Stimulated activated CD4-positive, alpha-beta T cell treated with anti-CD3 and anti-CD28 coated beads, Interleukin-4, amount 100 ng/mL, for 4 hours (primary cell): ENCODE results near the gene C7orf25.
A peak's percentile ranks its signal among the peaks of the same experiment; 100 is the strongest.

Experiments used
- DNase-seq, 2 experiments: peaks; one replicate each; pipeline ENCODE4 v3.0.0-alpha.2; 2020

C7orf25 gene

DNA sequence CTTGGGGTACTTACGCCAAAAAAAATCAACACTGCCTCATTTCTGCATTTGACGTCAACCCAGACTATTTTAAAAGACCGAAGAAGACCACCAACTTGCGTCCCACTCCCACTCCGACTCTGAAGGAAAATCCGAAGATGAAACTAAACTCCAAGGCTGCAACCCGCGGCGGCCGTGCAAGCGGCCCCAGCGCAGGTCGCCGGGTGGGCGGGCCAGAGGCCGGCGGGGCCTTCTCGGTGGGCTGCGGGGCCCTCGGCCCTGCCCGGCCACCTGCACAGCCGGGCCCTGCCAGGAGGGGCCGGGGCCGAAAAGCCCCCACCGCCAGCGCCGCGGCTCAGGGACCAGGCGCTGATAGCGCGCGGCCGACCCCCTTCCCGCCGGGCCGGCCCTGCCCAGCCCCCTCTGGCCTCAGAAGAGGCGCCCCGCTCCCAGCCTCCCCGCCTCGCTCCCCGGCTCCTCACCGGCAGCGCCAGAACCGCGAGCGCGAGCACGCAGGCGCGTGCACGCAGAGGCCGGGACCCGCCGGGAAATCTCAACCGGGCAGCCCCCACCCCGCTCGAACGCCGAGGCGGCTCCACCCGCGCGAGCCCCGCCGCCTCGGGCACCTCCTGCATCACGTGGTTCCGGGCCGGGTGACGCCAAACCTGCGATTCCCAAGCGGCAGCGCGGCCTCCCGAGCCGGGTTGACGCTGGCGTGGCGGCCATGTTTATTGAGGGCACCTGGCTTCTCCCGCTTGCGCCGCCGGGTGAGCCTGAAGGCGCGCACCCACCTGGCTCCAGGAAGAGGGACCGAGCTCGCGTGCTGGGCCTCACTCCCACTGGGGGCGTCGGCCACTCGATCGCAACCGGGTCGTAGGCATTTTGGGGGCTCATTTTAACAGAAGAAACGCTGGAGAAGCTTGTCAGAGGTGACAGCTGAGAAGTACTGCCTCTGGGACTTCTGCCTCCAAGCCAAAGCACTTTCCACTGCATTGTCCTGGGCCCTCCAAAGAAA is at the start of gene C7orf25:
TSS of gene C7orf25 (minus strand) at position 617 of the 994 bp plus-strand sequence. CDS start 1,170 bp downstream, outside the sequence.
- peak; percentile 94 to 95 for DNase-seq

DNA sequence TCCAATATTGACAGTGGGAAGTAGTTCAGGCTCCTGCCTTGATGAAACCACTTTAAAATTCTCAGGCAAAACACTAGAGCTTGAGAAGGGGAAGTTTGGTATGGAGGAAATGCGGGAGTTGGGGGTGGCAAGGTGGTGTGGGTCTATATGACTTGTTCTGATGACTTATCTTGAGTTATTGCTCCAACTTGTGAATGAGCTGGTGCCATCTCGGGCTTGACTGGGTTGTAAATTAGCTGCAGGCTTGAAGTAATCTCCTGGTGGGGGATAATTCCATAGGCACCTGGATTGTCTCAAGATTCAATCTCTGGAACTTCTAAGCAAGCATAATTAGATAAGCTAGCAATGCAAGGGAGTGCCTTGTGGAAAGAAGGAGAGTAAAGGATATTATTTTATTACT is 49.3 kb upstream of the C7orf25 start:
- DNase-seq = no peak

DNA sequence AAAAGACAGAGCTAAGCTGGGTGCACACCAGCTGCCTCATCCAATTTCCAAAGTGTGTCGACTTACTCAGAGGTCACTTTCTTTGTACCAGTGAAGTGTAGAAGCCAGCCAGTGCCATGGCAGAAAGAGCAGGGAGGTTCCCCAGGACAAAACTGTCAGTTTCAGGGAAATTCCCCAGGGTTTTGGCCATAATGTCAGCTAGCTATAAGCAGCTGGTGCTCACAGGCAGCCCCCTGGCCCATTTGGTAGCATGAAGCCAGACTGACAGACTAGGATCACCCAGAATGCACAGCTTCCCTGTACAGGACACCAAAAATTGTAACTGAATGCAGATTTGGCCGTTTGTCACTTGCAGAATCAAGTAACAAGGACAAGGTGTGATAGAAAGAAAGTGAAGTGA is 48.9 kb upstream of the C7orf25 start:
- no peak for DNase-seq

DNA sequence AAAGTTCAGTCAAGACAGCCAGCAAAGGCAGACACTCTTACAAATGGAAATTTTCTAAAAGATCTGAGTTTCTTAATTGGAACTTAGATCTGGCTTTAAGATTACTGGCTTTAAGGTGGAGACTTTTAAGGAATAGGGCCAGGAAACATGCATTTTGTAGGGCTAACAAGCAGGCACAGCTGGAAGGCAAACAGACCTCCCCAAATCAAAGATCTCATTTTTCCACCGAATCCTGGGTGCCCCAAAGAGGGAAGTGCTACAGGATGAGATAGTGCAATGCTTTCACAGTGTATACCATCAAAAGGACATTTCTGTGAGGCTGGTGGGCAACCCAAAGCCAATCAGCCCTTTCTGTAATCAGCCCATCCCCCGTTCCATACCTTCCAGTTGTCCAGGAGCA is 47.7 kb upstream of the C7orf25 start:
- no peak for DNase-seq

DNA sequence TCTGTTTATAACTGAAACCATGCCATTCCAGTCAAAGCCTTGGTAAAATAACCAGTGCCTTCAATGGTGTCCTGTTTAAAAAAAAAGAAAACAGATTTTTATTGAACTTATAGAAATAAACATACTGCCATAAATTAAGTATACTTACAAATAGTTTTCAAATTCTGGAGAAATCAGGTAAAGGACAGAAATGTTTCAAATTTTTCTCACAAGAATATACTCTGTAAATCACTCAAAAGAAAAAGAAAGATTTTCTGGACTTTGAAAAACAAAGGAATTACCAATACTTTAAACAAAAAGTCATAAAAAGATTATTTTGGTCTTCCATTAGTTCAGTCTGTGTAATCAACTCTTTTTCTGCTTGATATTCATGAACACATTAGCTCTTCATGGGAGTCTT is 44.2 kb upstream of the C7orf25 start:
- no peak for DNase-seq

DNA sequence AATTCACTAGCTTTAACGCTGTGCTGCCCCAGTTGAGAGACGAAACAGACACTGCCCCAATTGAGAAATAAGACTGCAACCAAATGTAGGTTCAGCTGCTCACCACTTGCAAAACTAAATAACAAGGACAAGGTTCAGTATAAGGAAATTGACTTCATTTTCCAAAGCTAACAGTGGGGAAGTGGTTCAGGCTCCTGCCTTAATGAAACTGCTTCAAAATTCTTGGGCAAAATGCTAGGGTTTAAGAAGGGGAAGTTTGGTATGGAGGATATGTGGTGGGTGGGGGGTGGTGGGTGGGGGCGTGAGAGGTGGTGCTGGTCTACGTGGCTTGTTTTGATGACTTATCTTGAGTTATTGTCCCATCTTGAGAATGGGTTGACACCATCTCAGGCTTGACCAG is 42.1 kb upstream of the C7orf25 start:
- no peak for DNase-seq

DNA sequence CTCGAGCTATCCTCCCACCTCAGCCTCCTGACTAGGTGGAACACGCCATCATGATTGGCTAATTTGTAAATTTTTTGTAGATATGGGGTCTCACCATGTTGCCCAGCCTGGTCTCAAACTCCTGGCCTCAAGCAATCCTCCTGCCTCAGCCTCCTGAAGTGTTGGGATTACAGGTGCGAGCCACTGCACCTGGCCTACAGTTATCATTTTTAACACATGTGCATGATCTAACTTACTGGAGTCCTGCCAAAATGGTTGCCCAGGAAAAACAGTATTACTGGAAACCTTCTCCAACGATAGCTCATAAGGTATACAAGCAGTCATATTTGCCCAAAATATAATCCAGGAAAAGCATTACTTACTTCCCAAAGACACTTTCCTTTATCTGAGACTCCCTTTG is 40.5 kb upstream of the C7orf25 start:
- no peak for DNase-seq

DNA sequence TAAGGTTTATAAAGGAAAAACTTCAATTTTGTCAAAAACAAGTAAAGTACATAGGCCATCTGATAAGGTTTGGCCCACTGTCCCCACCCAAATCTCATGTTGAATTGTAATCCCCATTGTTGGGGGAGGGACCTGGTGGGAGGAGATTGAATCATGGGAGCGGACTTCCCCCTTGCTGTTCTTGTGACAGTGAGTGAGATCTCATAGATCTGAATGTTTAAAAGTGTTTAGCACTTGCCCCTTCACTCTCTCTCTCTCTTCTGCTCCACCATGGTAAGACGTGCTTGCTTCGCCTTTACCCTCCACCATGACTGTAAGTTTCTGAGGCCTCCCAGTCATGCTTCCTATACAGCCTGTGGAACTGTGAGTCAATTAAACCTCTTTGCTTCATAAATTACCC is 38.5 kb upstream of the C7orf25 start:
- no peak for DNase-seq

DNA sequence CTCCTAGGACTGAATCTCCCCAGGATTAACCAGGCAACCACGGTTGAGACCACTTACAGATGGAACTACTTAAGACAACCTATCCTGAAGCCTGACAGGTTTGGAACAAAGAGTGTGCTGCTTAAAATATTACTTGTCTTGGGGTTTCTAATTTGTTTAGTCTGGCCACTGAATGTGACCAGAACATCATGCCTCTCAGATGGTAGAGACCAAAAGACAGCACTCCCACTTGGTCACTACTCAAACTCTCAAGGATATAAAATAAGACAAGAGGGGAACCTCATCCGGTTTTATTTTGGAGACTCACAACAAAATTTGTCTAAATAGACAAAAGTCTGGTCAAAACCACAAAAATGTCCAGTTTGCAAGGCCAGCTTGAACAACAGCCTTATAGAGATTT is 35.7 kb upstream of the C7orf25 start:
- DNase-seq = no peak

DNA sequence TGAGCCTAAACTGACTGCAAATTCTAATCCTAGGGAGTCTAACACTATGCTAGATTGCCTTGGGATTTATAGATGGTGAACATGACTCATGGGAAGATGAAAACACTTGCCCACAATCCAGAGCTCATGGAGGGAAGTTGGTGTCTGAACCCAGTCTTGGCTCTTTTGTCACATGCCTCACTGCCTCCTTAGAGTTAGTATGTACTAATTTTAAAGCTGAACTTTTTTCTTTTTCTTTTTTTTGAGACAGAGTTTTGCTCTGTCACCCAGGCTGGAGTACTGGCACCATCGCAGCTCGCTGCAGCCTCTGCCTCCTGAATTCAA is 34.7 kb upstream of the C7orf25 start:
- DNase-seq = no peak

DNA sequence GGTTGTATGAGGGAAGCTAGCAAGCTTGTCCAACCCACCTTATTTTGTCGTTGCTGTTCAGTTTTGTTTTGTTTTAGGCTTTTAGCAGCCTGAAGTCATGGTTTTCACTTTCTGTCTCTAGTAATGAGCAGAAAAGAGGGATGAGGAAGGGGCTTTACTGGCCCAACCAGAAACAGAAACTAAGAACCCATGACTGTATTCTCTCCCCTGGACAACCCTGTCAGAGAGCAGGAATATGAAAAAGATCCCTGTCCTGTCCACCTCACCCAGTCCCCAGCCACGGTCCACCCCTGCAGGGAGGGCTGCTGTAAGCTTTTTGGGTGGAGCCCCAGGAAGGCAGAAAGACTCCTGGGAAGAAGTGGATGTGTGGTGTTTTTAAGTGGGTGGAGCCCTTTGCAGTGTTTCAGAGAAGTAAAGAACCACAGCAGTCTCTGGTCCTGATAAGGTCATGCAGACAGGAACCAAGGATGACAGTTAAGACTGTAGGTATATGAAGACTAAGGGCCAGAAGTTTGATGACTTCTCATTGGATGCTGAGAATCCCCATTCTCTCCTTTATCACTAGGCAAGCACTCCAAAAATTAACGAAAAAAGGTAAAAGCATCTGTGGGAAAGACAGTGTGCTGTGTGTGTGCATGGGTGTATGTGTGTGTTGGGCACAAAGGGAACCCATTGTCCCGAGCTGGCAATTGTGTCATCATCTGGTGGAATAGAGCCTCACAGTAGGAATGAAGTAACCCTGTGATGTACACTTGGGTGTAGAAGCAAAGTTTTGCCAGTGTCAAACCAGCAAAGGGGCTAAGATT is 34.2 kb upstream of the C7orf25 start:
- no peak for DNase-seq

DNA sequence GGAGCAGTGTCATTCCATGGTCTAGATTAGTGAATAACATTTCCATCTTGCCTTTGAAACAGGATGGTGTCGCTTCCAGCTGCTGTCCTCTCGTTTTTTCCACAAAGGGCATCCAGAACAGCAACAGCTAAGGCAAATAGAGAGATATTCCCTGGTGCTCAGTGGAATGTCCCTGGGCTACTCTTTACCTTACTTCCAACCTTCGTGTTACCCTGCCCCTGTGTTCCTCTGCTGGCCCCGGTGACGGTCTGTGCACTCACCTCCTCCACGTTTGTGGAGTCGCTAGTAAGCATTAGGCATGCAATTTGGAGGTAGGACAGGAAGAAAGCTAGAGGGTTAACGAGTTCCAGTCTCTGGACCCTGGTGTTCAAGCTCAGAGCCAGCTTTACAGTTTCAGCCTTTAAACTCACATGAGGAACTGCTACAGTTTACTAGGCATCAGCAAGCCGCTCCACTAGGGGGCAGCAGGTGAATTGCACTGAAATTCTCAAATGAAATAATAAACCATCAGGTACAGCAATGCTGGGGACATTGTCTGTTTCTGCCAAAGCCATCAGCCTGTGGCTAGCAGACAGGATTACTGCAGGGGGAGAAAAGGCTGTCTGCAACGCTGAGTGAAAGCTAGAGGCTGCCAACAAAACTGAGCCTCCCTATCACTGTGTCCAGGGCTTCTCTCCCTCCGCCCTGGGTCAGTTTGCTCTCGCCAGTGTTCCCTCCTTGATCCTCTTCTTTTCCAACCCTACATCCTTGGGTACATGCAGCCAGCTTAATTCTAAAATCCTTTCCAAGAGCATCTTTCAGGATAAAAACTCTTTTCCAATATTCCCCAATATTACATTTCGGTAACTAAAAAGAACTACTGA is 29.3 kb upstream of the C7orf25 start:
- DNase-seq = peak; percentile 60 to 72

DNA sequence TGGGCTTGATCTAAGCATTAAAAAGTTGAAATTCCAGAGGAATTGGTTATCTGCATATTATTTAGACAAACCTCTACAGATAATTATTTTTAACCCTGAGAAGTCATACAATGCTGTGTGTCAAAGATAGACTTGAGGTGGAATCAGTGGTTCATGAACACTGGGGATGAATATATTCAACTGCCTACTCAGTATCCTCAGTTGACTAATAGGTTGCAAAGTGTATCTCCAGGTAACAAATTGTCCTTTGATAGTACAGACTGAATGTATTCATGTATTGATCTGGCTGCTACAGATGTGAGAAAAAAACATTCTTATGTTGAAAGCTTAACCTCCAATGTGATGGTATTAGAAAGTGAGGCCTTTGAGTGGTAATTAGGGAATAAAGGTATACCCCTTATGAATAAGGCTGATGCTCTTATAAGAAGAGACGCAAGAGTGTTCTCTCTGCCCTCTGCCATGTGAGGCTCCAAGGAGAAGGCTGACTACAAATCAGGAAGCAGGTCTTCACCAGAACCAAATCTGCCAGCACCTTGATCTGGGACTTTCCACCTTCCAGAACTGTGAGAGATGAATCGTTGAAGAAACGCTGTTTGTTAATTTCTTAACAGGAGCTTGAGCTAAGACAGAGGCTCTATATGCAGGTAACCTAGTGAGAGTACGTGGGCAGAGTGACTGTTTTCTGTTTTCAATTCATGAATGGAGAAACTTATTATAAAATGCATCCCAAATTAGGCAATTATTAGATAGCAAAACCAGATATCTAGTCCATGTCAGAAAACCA is 27.8 kb upstream of the C7orf25 start:
- DNase-seq = no peak

DNA sequence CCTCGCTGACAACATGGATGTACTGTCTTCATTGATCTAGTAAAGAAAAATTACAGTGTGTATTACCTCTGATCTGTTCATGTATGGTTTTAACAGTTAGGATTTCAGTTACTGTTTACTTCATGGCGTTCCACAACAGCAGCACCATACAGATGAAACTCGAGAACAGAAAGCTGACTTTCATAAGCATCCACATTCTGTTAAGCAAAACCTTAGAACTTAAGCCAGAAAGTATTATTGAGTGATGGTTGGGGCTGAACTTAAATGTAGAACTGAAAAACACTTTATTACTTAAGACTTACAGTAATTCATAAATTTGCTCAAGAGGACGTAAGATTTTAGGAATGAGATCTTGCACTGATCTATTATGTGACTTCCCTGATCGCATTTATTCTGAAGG is 24.0 kb upstream of the C7orf25 start:
- no peak for DNase-seq

DNA sequence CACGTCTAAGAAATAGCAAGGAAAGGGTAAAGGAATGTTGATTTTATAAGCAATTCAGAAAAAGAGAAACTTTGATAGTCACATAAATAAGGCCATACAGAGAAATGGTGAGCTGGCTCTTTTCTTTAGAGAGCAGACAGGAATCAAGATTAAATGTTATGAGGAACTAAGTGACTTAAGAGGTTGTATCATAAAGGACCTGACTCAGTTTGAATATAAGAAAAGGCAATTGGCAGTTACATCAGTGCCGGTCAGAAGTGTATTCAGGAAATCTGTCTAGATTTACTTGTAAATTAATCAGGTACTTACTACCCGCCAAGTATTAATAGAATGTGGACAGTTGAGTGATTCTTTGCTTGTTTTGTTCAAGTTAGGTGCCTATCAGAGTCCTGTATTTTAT is 22.4 kb upstream of the C7orf25 start:
- no peak for DNase-seq

DNA sequence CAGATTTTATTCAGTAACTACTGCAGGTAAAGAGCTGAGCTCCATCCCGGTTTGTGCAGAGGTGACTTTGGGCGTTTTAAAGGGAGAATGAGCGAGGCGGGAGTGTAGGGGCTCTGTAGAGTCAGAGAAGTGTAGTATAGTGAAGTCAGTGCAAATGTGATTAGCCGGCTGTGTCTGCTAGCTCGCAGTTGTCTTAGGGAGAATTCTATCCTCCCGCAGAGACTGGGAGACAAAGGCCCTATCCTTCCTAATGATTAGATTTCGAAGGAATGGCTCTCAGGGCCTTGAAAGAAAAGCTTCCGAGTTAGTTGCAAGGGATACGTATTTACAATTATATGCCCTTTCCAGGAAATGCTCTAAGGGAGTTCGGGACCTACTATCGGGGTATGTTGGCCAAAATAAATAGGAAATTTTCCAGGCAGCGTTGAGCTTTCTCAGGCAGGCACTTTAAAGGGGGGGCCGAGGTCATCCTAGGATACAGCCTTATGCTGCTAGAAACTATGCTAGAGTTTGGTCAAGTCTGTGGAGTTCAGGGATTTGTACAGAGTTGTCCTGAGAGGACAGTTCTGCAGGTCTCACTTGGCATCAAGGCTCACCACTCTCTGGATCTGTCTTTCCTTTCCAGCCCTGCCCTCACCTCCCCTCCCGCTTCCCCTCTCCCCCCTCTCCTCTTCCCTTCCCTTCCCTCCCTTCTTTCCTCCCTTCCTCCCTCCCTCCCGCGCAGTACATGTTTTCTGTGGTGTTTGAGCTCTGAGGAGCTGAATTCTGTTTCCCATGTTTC is 21.1 kb upstream of the C7orf25 start:
- no peak for DNase-seq

DNA sequence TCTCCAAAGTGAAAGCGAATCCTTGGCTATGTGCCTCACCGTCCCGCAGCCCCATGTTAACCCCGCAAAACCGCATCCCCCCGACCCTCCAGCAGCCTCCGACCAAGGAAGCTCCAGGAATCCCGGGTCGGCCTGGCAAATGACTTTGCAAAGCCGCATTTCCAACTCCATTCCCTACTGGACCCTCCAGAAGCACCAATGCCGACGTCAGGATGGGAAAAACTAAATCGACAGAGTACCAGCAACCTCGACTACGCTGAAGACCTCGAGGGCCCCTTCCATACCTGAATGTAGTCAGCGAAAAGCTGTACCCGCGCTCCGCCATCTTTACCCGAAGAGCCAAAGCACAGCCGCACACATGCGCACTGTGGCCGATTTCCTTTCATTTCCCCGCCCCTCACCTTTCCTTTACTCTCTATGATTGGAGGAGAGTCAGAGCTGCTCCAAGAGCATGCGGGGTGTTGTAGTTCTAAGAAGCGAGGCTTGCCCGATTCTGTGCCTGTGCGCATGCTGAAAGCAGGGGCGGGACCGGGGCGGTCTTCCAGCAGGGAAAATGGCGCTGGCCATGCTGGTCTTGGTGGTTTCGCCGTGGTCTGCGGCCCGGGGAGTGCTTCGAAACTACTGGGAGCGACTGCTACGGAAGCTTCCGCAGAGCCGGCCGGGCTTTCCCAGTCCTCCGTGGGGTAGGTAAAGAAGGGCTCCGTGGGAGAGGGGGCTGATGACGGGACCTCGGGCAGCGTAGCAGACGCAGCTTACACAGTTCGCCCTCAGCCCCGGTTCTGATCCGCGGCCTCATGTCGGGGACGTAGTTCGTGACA is 20.2 kb upstream of the C7orf25 start, which contains the start of the genes MRPL32 and PSMA2:
TSS of gene MRPL32 (plus strand) at position 543 of the 818 bp plus-strand sequence. CDS start at position 554, 11 bp downstream.
TSS of gene PSMA2 (minus strand) at position 341 of the 818 bp plus-strand sequence. CDS start at position 325, 16 bp downstream.
- peak; percentile 87 to 96 for DNase-seq

DNA sequence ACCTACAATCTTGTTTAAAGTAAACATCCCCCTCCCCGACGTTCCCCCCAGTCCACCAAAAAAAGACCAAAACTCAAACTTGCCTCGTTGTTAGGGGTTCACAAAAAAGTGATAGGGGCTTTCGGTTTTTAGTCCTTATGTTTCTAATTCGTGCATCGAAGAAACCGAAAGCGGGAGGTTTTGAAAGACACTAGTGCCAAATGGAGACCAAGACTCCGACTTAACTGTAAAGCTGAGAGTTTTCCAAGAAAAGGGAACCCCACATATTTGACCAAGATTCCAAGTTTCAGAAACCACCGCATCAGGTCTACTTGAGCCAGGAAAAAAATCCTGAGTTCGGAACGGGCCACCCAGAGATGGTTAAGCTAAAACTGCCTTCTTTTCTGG is 19.6 kb upstream of the C7orf25 start:
- no peak for DNase-seq

DNA sequence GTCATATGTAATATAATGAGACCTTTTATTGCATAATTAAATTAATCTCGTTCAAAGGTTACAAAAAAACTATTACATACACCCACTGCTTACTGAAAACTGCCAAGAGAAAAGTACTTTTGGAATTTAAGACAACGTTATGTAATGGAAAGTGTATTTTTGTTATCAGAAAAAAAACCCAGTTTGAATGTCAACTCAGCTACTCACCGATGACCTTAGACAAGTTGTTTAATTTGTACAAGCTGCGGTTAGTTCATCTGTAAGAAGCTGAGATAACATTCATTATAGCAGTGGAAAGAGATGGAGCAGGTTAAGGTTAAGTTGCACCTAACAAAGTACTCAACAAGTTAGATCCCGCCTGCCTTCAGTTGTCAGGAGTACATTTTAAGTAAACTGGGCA is 19.0 kb upstream of the C7orf25 start:
- DNase-seq = no peak

DNA sequence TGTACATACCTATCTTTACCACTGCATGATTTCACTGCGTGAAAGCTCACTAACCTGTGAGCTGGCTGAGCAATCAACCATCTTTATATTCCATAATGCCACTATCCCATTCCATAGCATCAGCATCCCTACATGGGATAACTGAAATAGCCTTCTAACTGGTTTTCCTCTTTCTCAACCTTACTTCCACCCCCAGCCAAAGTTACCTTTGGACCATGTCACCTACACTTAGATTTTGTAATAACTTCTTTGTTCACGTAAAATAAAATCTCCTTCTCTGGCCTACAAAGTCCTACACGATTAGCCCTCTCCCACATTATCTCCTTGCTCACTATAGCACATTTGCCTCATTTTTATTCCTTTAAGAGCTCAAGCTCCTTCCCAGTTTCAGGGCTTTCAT is 17.6 kb upstream of the C7orf25 start:
- no peak for DNase-seq
